ENCODE results near the gene KCNMA1.

The KCNMA1 gene

DNA sequence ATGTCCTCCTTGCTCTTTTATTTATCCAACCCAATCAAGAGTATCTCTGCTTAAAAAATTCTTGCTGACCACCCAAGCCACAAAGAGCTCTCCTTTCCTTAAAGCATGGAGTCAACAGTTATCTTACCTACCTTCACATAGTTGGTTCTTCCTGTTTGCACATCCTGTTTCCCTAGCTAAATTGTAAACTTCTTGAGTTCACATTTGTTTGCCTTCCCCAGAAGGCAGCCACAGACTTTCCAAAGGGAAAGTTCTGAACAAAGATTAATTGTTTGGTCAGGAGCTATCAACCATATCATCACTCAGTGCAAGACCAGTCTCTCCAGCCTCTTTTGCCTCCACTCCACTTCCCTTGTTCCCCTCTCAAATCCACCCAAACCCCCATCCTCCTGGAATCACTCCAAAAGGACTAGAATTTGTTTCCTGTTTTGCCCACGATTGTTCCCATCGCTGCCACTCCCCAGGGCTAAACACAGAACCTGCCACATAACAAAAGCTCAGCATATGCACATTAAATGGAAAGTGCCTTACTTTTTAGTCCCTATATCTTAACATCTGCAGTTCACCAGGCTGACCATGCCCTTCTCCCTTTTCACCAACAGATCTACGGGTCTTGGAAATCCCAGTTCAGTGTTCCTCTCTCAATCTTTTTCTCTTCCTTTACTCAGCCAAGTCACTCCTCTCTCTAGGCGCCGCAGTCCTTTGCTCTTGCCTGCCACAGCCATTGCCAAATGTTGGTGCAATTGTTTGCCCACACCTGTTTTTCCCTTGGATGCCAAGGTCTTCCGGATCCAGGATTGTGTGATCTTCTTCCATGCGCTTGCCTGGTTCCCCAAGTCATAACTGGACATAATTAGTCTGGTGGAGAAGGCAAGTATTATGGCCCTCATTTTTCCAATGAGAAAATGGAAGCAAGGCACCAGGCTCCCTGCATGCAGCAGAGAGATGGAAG is 265.5 kb downstream of the KCNMA1 start:
- Histone ChIP-seq H3K36me3 (ENCODE audit: control insufficient read depth in 2 of 2, insufficient read depth in 2 of 2, low read length in 2 of 2) (peaks cover 0 to 2% of the 10 kb centered on the region in 2 donors), H3K27ac (ENCODE audit: low read length) (no peak overlapping the region), H3K9me3 (ENCODE audit: control insufficient read depth in 2 of 2, low read length in 2 of 2) (peaks cover 0 to 9% of the 10 kb centered on the region in 2 donors), H3K4me3 (ENCODE audit: low read length in 2 of 2) (no peak overlapping the region), H3K4me1 (ENCODE audit: control insufficient read depth, insufficient read depth, low read length) (peaks cover 54% of the 10 kb centered on the region), H3K27me3 (ENCODE audit: control insufficient read depth in 1 of 2, insufficient read depth in 2 of 2, low read length in 2 of 2) (no peaks in the 10 kb centered on the region), H3K9ac (ENCODE audit: low read length in 2 of 2) (no peak overlapping the region)

DNA sequence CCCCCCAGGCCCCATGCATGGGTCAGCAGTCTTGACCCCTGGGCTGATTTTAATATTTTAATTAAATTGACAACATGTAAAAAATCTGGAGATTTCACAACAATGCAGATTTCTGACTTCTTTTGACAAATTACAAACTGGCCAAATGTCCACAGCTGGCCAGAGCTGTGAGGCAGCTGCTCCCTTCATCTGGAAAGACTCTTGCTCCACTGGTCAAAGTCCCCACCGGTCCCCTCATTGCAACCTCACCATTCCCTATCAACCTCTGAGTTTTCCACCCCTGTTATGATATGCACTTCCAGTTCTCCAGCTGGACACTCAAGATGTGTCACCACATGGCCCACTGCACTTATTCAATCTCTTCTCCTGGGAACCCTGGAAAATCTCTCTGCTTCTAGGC is 266.2 kb downstream of the KCNMA1 start:
- Histone ChIP-seq H3K9me3 (ENCODE audit: control insufficient read depth in 2 of 2, low read length in 2 of 2) (peaks cover 0 to 9% of the 10 kb centered on the region in 2 donors), H3K27me3 (ENCODE audit: control insufficient read depth in 1 of 2, insufficient read depth in 2 of 2, low read length in 2 of 2) (no peaks in the 10 kb centered on the region), H3K4me3 (ENCODE audit: low read length in 2 of 2) (no peak overlapping the region), H3K9ac (ENCODE audit: low read length in 2 of 2) (no peak overlapping the region), H3K27ac (ENCODE audit: low read length) (no peak overlapping the region), H3K36me3 (ENCODE audit: control insufficient read depth in 2 of 2, insufficient read depth in 2 of 2, low read length in 2 of 2) (peaks cover 2 to 3% of the 10 kb centered on the region in 2 donors), H3K4me1 (ENCODE audit: control insufficient read depth, insufficient read depth, low read length) (peaks cover 49% of the 10 kb centered on the region)

DNA sequence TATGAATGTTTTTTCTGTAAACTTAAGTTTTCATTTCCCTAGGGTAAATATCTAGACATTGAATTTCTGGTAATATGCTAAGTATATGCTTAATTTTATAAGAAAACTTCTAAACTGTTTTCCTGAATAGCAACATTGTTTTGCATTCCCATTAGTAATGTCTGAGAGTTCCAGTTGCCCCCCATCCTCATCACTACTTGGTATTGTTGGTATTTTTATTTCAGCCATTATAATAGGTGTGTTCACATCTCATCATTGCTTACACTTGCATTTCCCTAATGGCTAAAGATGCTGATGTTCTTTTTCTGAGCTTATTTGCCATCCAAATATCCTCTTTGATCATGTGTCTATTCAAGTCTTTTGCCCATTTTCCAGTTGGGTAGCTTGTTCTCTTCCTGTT is 269.6 kb downstream of the KCNMA1 start:
- peaks cover 34% of the 10 kb centered on the region for H3K4me1 ChIP-seq (ENCODE audit: control insufficient read depth, insufficient read depth, low read length)
- no peak overlapping the region for H3K4me3 ChIP-seq (ENCODE audit: low read length in 2 of 2)
- no peak overlapping the region for H3K27ac ChIP-seq (ENCODE audit: low read length)
- H3K9me3 ChIP-seq (ENCODE audit: control insufficient read depth in 2 of 2, low read length in 2 of 2): peaks cover 0 to 9% of the 10 kb centered on the region in 2 donors
- H3K9ac ChIP-seq (ENCODE audit: low read length in 2 of 2): no peak overlapping the region
- peaks cover 2 to 3% of the 10 kb centered on the region in 2 donors for H3K36me3 ChIP-seq (ENCODE audit: control insufficient read depth in 2 of 2, insufficient read depth in 2 of 2, low read length in 2 of 2)
- H3K27me3 ChIP-seq (ENCODE audit: control insufficient read depth in 1 of 2, insufficient read depth in 2 of 2, low read length in 2 of 2): no peaks in the 10 kb centered on the region

DNA sequence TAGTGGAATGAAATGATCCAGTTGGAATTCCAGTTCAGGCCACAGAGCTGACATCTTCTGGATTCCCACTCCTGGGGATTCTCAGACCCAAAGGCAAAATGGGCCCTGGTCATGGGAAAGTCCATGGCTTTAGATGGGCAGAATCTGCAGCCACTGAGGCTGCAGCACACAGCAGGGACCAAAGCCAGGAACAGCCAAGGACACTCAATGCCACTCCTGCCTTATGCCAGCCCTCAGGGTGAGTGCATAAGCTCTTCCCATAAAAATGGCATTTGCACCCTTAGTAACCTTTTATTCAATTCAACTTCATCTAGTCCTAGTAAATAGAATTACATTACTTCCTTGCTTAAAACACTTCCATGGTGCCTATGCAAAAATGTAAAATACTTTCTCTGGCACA is 274.4 kb downstream of the KCNMA1 start:
- H3K36me3 ChIP-seq (ENCODE audit: control insufficient read depth in 2 of 2, insufficient read depth in 2 of 2, low read length in 2 of 2): peaks cover 0 to 3% of the 10 kb centered on the region in 2 donors
- H3K9me3 ChIP-seq (ENCODE audit: control insufficient read depth in 2 of 2, low read length in 2 of 2): no peaks in the 10 kb centered on the region
- H3K27me3 ChIP-seq (ENCODE audit: control insufficient read depth in 1 of 2, insufficient read depth in 2 of 2, low read length in 2 of 2): no peaks in the 10 kb centered on the region
- no peak overlapping the region for H3K4me3 ChIP-seq (ENCODE audit: low read length in 2 of 2)
- H3K4me1 ChIP-seq (ENCODE audit: control insufficient read depth, insufficient read depth, low read length): peaks cover 16% of the 10 kb centered on the region
- H3K27ac ChIP-seq (ENCODE audit: low read length): no peak overlapping the region
- no peak overlapping the region for H3K9ac ChIP-seq (ENCODE audit: low read length in 2 of 2)

DNA sequence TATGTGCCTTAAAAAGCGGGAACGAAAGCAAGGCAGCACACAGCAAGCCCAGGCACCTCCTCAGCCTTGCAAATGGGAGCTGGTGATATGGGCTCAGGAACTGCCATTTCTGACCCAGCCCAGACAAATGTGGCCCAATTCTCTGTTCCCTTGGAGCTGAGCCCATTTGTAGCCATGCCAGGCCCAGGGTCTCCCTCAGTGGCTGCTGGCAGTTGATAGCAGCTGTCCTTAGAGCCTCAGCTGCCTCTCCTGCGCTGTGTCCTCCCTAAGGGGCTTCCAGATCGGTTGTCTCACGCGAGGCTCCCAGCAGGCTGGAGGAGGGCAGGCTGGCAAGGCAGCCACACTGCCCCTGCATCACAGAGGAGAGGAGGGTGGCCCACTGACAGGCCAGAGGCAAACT is 275.8 kb downstream of the KCNMA1 start:
- no peak overlapping the region for H3K4me3 ChIP-seq (ENCODE audit: low read length in 2 of 2)
- H3K27me3 ChIP-seq (ENCODE audit: control insufficient read depth in 1 of 2, insufficient read depth in 2 of 2, low read length in 2 of 2): no peaks in the 10 kb centered on the region
- H3K9me3 ChIP-seq (ENCODE audit: control insufficient read depth in 2 of 2, low read length in 2 of 2): no peaks in the 10 kb centered on the region
- H3K36me3 ChIP-seq (ENCODE audit: control insufficient read depth in 2 of 2, insufficient read depth in 2 of 2, low read length in 2 of 2): peaks cover 0 to 3% of the 10 kb centered on the region in 2 donors
- H3K27ac ChIP-seq (ENCODE audit: low read length): no peak overlapping the region
- H3K4me1 ChIP-seq (ENCODE audit: control insufficient read depth, insufficient read depth, low read length): peaks cover 22% of the 10 kb centered on the region
- no peak overlapping the region for H3K9ac ChIP-seq (ENCODE audit: low read length in 2 of 2)

DNA sequence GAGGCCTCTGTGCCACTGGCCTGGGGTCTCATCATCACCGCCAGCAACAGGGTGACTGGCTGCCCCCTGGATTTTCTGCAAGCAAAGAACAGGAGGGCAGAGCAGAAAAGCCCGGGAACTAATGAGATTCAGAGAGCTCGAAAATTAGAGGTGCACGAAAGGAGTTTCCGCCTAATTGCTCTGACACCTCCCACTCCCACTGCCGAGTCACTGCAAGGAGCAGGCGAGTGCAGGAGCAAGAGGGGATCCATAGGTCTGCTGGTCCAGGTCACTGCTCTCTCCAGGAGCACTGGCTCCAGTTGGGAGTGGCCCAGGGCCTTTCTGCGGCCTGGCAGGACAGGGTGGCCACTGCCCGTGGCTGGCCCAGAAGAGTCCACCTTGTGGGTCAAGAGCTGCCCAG is 276.2 kb downstream of the KCNMA1 start:
- H3K9ac ChIP-seq (ENCODE audit: low read length in 2 of 2): no peak overlapping the region
- H3K27ac ChIP-seq (ENCODE audit: low read length): no peak overlapping the region
- no peak overlapping the region for H3K4me3 ChIP-seq (ENCODE audit: low read length in 2 of 2)
- no peaks in the 10 kb centered on the region for H3K9me3 ChIP-seq (ENCODE audit: control insufficient read depth in 2 of 2, low read length in 2 of 2)
- H3K4me1 ChIP-seq (ENCODE audit: control insufficient read depth, insufficient read depth, low read length): peaks cover 22% of the 10 kb centered on the region
- H3K27me3 ChIP-seq (ENCODE audit: control insufficient read depth in 1 of 2, insufficient read depth in 2 of 2, low read length in 2 of 2): no peaks in the 10 kb centered on the region
- peaks cover 0 to under 1% of the 10 kb centered on the region in 2 donors for H3K36me3 ChIP-seq (ENCODE audit: control insufficient read depth in 2 of 2, insufficient read depth in 2 of 2, low read length in 2 of 2)

DNA sequence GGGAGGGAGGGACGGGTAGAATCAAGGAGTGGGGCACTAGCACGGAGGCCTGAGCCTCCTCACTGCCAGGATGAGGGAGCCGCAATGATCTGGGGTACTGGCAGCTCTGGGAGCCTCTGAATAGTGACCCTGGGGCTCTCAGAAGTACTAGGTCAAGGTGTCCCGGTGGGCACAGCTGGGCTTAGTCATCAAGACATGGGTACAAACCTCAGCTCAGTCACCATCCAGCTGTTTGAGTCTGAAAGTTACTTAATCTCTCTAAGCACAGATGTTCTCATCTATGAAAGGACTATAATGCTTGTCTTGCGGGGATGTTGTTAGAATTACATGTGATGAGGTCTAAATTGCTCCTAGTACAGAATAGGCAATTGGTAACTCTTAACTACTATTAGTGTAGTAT is 276.8 kb downstream of the KCNMA1 start:
- Histone ChIP-seq H3K4me1 (ENCODE audit: control insufficient read depth, insufficient read depth, low read length) (peaks cover 22% of the 10 kb centered on the region), H3K27me3 (ENCODE audit: control insufficient read depth in 1 of 2, insufficient read depth in 2 of 2, low read length in 2 of 2) (no peaks in the 10 kb centered on the region), H3K27ac (ENCODE audit: low read length) (no peak overlapping the region)

DNA sequence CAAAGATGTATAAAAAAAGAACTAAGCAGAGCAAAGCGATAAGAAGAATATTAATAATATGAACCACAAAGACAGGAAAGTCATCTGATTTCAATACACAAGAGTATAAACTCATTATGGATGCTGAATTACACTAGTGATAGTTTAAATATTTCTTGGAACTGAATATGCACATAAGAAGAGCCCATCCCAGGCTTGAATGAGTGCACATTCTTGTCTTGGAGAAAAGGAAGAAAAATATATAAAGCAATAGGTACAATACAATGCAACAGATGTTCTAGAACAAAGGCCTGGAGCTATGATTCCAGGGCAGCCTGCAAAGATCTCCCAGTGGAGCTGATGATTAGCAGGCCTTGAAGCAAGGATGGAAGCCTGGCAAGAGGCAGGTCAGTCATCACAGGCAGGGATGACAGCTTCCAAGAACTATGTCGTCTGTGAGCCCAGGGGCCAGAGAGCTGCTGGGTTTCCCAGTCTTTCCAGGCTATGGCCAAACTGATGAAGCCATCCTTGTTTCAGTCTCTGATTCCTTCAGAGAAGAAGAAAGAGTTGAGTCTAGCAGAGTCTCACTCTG is 277.6 kb downstream of the KCNMA1 start:
- peaks cover 19% of the 10 kb centered on the region for H3K4me1 ChIP-seq (ENCODE audit: control insufficient read depth, insufficient read depth, low read length)
- H3K9ac ChIP-seq (ENCODE audit: low read length in 2 of 2): no peak overlapping the region
- H3K4me3 ChIP-seq (ENCODE audit: low read length in 2 of 2): no peak overlapping the region
- H3K36me3 ChIP-seq (ENCODE audit: control insufficient read depth in 2 of 2, insufficient read depth in 2 of 2, low read length in 2 of 2): no peaks in the 10 kb centered on the region
- no peaks in the 10 kb centered on the region for H3K9me3 ChIP-seq (ENCODE audit: control insufficient read depth in 2 of 2, low read length in 2 of 2)
- H3K27me3 ChIP-seq (ENCODE audit: control insufficient read depth in 1 of 2, insufficient read depth in 2 of 2, low read length in 2 of 2): no peaks in the 10 kb centered on the region
- no peak overlapping the region for H3K27ac ChIP-seq (ENCODE audit: low read length)

More for the DNA sequence above, 276.8 kb downstream of the KCNMA1 start:
- Histone ChIP-seq H3K9me3 (ENCODE audit: control insufficient read depth in 2 of 2, low read length in 2 of 2) (no peaks in the 10 kb centered on the region), H3K36me3 (ENCODE audit: control insufficient read depth in 2 of 2, insufficient read depth in 2 of 2, low read length in 2 of 2) (no peaks in the 10 kb centered on the region), H3K4me3 (ENCODE audit: low read length in 2 of 2) (no peak overlapping the region), H3K9ac (ENCODE audit: low read length in 2 of 2) (no peak overlapping the region)

DNA sequence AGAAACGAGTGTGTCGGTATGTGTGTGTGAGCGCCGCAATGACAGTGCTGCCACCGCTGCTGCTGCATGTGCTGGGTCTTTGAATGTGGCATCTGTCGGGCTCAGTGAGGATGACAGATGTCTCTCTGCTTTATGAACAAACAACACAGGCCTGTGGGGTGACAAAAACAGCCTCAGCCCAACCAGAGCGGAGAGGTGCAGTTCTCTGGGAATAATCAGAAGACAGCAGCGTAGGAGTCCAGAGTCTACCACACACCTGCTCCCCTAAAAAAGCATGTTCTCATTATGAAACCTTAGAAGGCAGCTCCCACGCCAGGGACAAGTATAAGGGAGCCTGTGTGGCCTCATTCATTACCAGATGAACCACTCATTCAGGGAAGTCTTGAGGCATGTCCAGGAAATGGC is 278.3 kb downstream of the KCNMA1 start:
- Histone ChIP-seq H3K4me1 (ENCODE audit: control insufficient read depth, insufficient read depth, low read length) (peaks cover 19% of the 10 kb centered on the region), H3K27ac (ENCODE audit: low read length) (no peak overlapping the region), H3K27me3 (ENCODE audit: control insufficient read depth in 1 of 2, insufficient read depth in 2 of 2, low read length in 2 of 2) (no peaks in the 10 kb centered on the region), H3K4me3 (ENCODE audit: low read length in 2 of 2) (no peak overlapping the region), H3K9me3 (ENCODE audit: control insufficient read depth in 2 of 2, low read length in 2 of 2) (no peaks in the 10 kb centered on the region), H3K36me3 (ENCODE audit: control insufficient read depth in 2 of 2, insufficient read depth in 2 of 2, low read length in 2 of 2) (no peaks in the 10 kb centered on the region), H3K9ac (ENCODE audit: low read length in 2 of 2) (no peak overlapping the region)

DNA sequence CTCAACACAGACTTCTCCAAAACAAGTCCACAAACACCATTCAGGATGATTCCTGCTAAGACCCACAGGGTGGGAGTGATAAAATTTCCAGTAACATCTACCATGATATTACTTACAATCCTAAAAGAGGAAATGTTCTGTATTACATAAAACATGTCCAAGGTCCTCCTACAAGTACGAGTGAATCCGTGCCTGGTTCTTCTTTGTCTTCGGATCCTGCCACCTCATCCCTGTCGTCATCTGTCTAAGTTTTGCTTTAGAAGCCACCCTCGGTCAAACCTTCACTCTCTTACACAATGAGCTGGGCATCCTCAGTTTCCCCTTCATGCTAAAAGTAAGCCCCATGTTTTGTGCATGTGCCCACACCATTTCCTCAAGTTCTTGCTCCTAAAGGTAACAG is 279.0 kb downstream of the KCNMA1 start:
- Histone ChIP-seq H3K9me3 (ENCODE audit: control insufficient read depth in 2 of 2, low read length in 2 of 2) (no peaks in the 10 kb centered on the region), H3K36me3 (ENCODE audit: control insufficient read depth in 2 of 2, insufficient read depth in 2 of 2, low read length in 2 of 2) (no peaks in the 10 kb centered on the region), H3K27ac (ENCODE audit: low read length) (no peak overlapping the region), H3K27me3 (ENCODE audit: control insufficient read depth in 1 of 2, insufficient read depth in 2 of 2, low read length in 2 of 2) (no peaks in the 10 kb centered on the region), H3K4me3 (ENCODE audit: low read length in 2 of 2) (no peak overlapping the region), H3K4me1 (ENCODE audit: control insufficient read depth, insufficient read depth, low read length) (peaks cover 19% of the 10 kb centered on the region), H3K9ac (ENCODE audit: low read length in 2 of 2) (no peak overlapping the region)
